ENCODE data around the gene BRK1. TPM values are rescaled to one million over a fixed set of nuclear protein-coding genes. Genes with fewer than 3 reads are reported as not detected.
"Not testable (repeated sequence)": the region's sequence is repeated elsewhere in the genome, so short reads cannot be mapped to it uniquely, and the experiment has no call there.

Gene BRK1
- total RNA-seq: 92.9 TPM

GRCh38 chr3:10115326-10116137, at the start of gene BRK1:
Gene BRK1 (plus strand): TSS chr3:10115675. CDS start chr3:10115702, 27 bp downstream.
- DNase-seq (ENCODE audit: low spot score in 2 of 2) (peak; percentile 92 to 97), FAIRE-seq (no peak)

- not testable (repeated sequence) for FAIRE-seq; DNase-seq (ENCODE audit: low spot score in 2 of 2)
These were observed 45.4 kb upstream of the BRK1 start for GRCh38 chr3:10070077-10070476.

GRCh38 chr3:10074666-10075065, 40.8 kb upstream of the BRK1 start:
- DNase-seq (ENCODE audit: low spot score in 2 of 2) (no peak), FAIRE-seq (no peak)

- DNase-seq (ENCODE audit: low spot score in 2 of 2) (no peak), FAIRE-seq (no peak)
These were observed 33.6 kb upstream of the BRK1 start for GRCh38 chr3:10081871-10082270.

- FAIRE-seq: no peak
- DNase-seq (ENCODE audit: low spot score in 2 of 2): no peak
These were observed 29.7 kb upstream of the BRK1 start for GRCh38 chr3:10085738-10086137.

- FAIRE-seq: no peak
These were observed 27.2 kb upstream of the BRK1 start for GRCh38 chr3:10088256-10088655.

GRCh38 chr3:10090179-10090578, 25.3 kb upstream of the BRK1 start:
- no peak for DNase-seq (ENCODE audit: low spot score in 2 of 2)
- no peak for FAIRE-seq

More at GRCh38 chr3:10088256-10088655, 27.2 kb upstream of the BRK1 start:
- no peak for DNase-seq (ENCODE audit: low spot score in 2 of 2)

GRCh38 chr3:10090774-10091173, 24.7 kb upstream of the BRK1 start:
- DNase-seq (ENCODE audit: low spot score in 2 of 2); FAIRE-seq: not testable (repeated sequence)

GRCh38 chr3:10091387-10091786, 24.1 kb upstream of the BRK1 start:
- DNase-seq (ENCODE audit: low spot score in 2 of 2); FAIRE-seq: not testable (repeated sequence)

- no peak for FAIRE-seq
- DNase-seq (ENCODE audit: low spot score in 2 of 2): no peak
These were observed 21.8 kb upstream of the BRK1 start for GRCh38 chr3:10093678-10094077.

GRCh38 chr3:10099041-10099440, 16.4 kb upstream of the BRK1 start:
- DNase-seq (ENCODE audit: low spot score in 2 of 2) (no peak), FAIRE-seq (no peak)

- DNase-seq (ENCODE audit: low spot score in 2 of 2): no peak
- FAIRE-seq: no peak
These were observed 8.6 kb upstream of the BRK1 start for GRCh38 chr3:10106919-10107318.

GRCh38 chr3:10108091-10108490, 7.4 kb upstream of the BRK1 start, which contains the start of gene FANCD2OS:
Gene FANCD2OS (minus strand): TSS chr3:10108255. CDS start chr3:10104774, 3,481 bp downstream.
- no peak for DNase-seq (ENCODE audit: low spot score in 2 of 2)
- no peak for FAIRE-seq

GRCh38 chr3:10116138-10116460, 624 bp downstream of the BRK1 start:
- no peak for FAIRE-seq
- DNase-seq (ENCODE audit: low spot score in 2 of 2): no peak

GRCh38 chr3:10116928-10117327, 1.5 kb downstream of the BRK1 start:
- no peak for DNase-seq (ENCODE audit: low spot score in 2 of 2)
- FAIRE-seq: no peak

- DNase-seq (ENCODE audit: low spot score in 2 of 2) (no peak), FAIRE-seq (no peak)
These were observed 3.9 kb downstream of the BRK1 start for GRCh38 chr3:10119376-10119775.

GRCh38 chr3:10121064-10121463, 5.6 kb downstream of the BRK1 start:
- no peak for DNase-seq (ENCODE audit: low spot score in 2 of 2)
- FAIRE-seq: no peak

GRCh38 chr3:10122724-10123123, 7.2 kb downstream of the BRK1 start:
- DNase-seq (ENCODE audit: low spot score in 2 of 2) (no peak), FAIRE-seq (no peak)

GRCh38 chr3:10135872-10136271, 20.4 kb downstream of the BRK1 start:
- FAIRE-seq: not testable (repeated sequence)

GRCh38 chr3:10136426-10137005, 21.0 kb downstream of the BRK1 start:
- FAIRE-seq: no peak
- no peak for DNase-seq (ENCODE audit: low spot score in 2 of 2)

More at GRCh38 chr3:10135872-10136271, 20.4 kb downstream of the BRK1 start:
- not testable (repeated sequence) for DNase-seq (ENCODE audit: low spot score in 2 of 2)

GRCh38 chr3:10137178-10137577, 21.7 kb downstream of the BRK1 start:
- FAIRE-seq: no peak

GRCh38 chr3:10140996-10141546, 25.6 kb downstream of the BRK1 start:
- DNase-seq (ENCODE audit: low spot score in 2 of 2): no peak
- no peak for FAIRE-seq

More at GRCh38 chr3:10137178-10137577, 21.7 kb downstream of the BRK1 start:
- DNase-seq (ENCODE audit: low spot score in 2 of 2): no peak

Data from frontal cortex (tissue), 4 donors.